Left lung (tissue), 10 donors: ENCODE data around the gene PPFIA3. TPM values are rescaled to one million over a fixed set of nuclear protein-coding genes. Genes with fewer than 3 reads are reported as not detected.

Experiments used
- ATAC-seq: fragments of 200-7000 bp; cut with Tn5 transposase; one replicate; pipeline ENCODE4 v1.9.1; 2020; ENCODE audit warnings: moderate library complexity
- DNase-seq, 4 donors: peaks; one replicate each; pipeline ENCODE4 v3.0.0-alpha.2; 2013 to 2020
- H3K27ac ChIP-seq, 2 donors: fragments of 200-600 bp; sonication (generic) in 1 of 2; one replicate each; pipeline versions ENCODE4 v1.5.0 to v1.8.0; 2020 to 2021
- H3K27me3 ChIP-seq, 2 donors: fragments of 200-600 bp; sonication (generic) in 1 of 2; one replicate each; pipeline versions ENCODE4 v1.5.0 to v1.8.0; 2020 to 2021
- H3K36me3 ChIP-seq, 2 donors: fragments of 200-600 bp; sonication (generic) in 1 of 2; one replicate each; pipeline versions ENCODE4 v1.5.0 to v1.8.0; 2020 to 2021
- H3K4me1 ChIP-seq, 2 donors: fragments of 200-600 bp; one replicate each; pipeline ENCODE4 v1.8.0; 2021
- H3K4me3 ChIP-seq, 2 donors: fragments of 200-600 bp; sonication (generic) in 1 of 2; one replicate each; pipeline versions ENCODE4 v1.5.0 to v1.8.0; 2020 to 2021; ENCODE audit warnings: mild to moderate bottlenecking in 1 of 2
- H3K9me3 ChIP-seq, 2 donors: fragments of 200-600 bp; sonication (generic) in 1 of 2; one replicate each; pipeline versions ENCODE4 v1.5.0 to v1.8.0; 2020 to 2021
- intact Hi-C, 2 donors: fragments of 100-400 bp; cut with DNase I; formaldehyde crosslinking; loops; one replicate each; pipeline versions ENCODE4 v1.11.2 to v1.14.2; 2022
- polyA plus RNA-seq, 6 donors: library from polyadenylated mRNA; unstranded; fragments of 120-200 nt; gene quantifications; one replicate each; pipeline ENCODE4 v1.2.1, GENCODE V29; 2013; ENCODE audit not compliant: insufficient read length in 6 of 6
- total RNA-seq, 2 donors: library from RNA; stranded (reverse); fragmentation: NEBNext Ultra II Directional; extraction: Animal tissue kit (Norgen Biotek cat#: 25700); gene quantifications; one replicate each; pipeline ENCODE4 v1.2.1, GENCODE V29; 2021
- TF ChIP-seq, protein P1 (sequence below), 2 donors: fragments of 200-600 bp; sonication (generic) in 1 of 2; IDR thresholded peaks; one replicate each; pipeline versions ENCODE4 v1.5.0 to v1.8.0; 2021; ENCODE audit warnings: antibody characterized with exemption in 2 of 2
- donor health status: DM: no; HTN: yes; CAD: no.
- donor health status: DM: no; HTN: no; CAD: no.

The PPFIA3 gene
- total and polyA plus RNA-seq, 8 donors: 5.9 to 9.9 (median 7.6) TPM

- intact Hi-C loops: no loop called here
- DNase-seq (peak; percentile 99 to 100 (median 99)), ATAC-seq (peak; percentile 99)
- TF ChIP-seq, protein P1, sequence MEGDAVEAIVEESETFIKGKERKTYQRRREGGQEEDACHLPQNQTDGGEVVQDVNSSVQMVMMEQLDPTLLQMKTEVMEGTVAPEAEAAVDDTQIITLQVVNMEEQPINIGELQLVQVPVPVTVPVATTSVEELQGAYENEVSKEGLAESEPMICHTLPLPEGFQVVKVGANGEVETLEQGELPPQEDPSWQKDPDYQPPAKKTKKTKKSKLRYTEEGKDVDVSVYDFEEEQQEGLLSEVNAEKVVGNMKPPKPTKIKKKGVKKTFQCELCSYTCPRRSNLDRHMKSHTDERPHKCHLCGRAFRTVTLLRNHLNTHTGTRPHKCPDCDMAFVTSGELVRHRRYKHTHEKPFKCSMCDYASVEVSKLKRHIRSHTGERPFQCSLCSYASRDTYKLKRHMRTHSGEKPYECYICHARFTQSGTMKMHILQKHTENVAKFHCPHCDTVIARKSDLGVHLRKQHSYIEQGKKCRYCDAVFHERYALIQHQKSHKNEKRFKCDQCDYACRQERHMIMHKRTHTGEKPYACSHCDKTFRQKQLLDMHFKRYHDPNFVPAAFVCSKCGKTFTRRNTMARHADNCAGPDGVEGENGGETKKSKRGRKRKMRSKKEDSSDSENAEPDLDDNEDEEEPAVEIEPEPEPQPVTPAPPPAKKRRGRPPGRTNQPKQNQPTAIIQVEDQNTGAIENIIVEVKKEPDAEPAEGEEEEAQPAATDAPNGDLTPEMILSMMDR (IDR thresholded peaks at IDR 0.05): peak in 1 of 2 donors; percentile 7
- Histone ChIP-seq H3K9me3 (no peaks in the 10 kb centered on the region), H3K36me3 (peaks cover 2 to 33% of the 10 kb centered on the region in 2 donors), H3K27me3 (no peaks in the 10 kb centered on the region), H3K4me1 (peaks cover 12 to 35% of the 10 kb centered on the region in 2 donors), H3K27ac (peak within 1 kb of the TSS; percentile 69 to 86), H3K4me3 (peak within 1 kb of the TSS; percentile 90 to 99)
These were observed 34.1 kb upstream of the PPFIA3 start, which contains the start of gene SNRNP70 for GRCh38 chr19:49085020-49085867. Gene SNRNP70 (plus strand): TSS chr19:49085451. CDS start chr19:49086415, 964 bp downstream.

GRCh38 chr19:49085868-49086232 is 33.5 kb upstream of the PPFIA3 start:
- Histone ChIP-seq H3K4me1 (peaks cover 12 to 35% of the 10 kb centered on the region in 2 donors), H3K36me3 (peaks cover 6 to 40% of the 10 kb centered on the region in 2 donors), H3K27ac (peak overlapping the region; percentile 69 to 86), H3K4me3 (peak overlapping the region; percentile 90 to 99), H3K9me3 (no peaks in the 10 kb centered on the region), H3K27me3 (no peaks in the 10 kb centered on the region)
- ATAC-seq (no peak), DNase-seq (no peak)
- TF ChIP-seq, protein P1 (IDR thresholded peaks at IDR 0.05): no peak
- intact Hi-C loops: no loop called here

DNA sequence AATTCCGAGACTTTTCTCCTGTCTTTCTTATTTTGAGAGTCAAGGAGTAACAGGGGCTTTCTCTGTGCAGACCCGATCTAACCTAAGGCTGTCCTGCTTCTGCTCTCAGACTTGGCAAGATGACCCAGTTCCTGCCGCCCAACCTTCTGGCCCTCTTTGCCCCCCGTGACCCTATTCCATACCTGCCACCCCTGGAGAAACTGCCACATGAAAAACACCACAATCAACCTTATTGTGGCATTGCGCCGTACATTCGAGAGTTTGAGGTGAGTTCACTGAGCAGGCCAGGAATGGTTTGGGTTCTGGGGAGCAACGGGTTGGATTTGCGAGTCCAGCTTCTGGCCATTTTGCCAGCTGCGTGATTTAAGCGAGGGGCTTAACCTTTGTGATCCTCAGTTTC is 33.0 kb upstream of the PPFIA3 start:
- H3K36me3 ChIP-seq: peaks cover 6 to 44% of the 10 kb centered on the region in 2 donors
- no peak overlapping the region for H3K27ac ChIP-seq
- H3K27me3 ChIP-seq: no peaks in the 10 kb centered on the region
- ATAC-seq: no peak
- peak overlapping the region; percentile 90 to 99 for H3K4me3 ChIP-seq
- intact Hi-C loops: no loop called here
- no peak for DNase-seq
- no peaks in the 10 kb centered on the region for H3K9me3 ChIP-seq
- TF ChIP-seq, protein P1 (IDR thresholded peaks at IDR 0.05): no peak
- peaks cover 12 to 35% of the 10 kb centered on the region in 2 donors for H3K4me1 ChIP-seq

- peaks cover 6 to 96% of the 10 kb centered on the region in 2 donors for H3K36me3 ChIP-seq
- peaks cover 6 to 28% of the 10 kb centered on the region in 2 donors for H3K4me1 ChIP-seq
- DNase-seq: no peak
- H3K27me3 ChIP-seq: no peaks in the 10 kb centered on the region
- TF ChIP-seq, protein P1 (IDR thresholded peaks at IDR 0.05): no peak
- no peak overlapping the region for H3K27ac ChIP-seq
- no peak for ATAC-seq
- no peak overlapping the region for H3K4me3 ChIP-seq
- intact Hi-C loops: no loop called here
- H3K9me3 ChIP-seq: no peaks in the 10 kb centered on the region
These were observed 27.8 kb upstream of the PPFIA3 start for GRCh38 chr19:49091391-49092038.

DNA sequence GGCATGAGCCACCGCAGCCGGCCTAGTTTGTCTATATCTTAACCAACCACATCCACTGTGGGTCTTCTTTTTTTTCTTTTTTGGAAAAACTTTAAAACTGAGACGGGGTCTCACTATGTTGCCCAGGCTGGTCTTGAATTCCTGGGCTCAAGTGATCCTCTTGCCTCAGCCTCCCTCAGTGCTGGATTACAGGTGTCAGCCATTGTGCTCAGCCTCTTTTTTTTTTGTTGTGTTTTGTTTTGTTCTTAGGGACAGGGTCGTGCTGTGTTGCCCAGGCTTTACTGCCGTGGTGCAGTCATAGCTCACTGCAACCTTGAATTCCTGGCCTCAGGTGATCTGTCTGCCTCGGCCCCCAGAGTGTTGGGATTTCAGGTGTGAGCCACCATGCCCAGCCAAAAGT is 26.7 kb upstream of the PPFIA3 start:
- intact Hi-C loops: no loop called here
- H3K9me3 ChIP-seq: no peaks in the 10 kb centered on the region
- peaks cover 6 to 100% of the 10 kb centered on the region in 2 donors for H3K36me3 ChIP-seq
- peaks cover 0 to 16% of the 10 kb centered on the region in 2 donors for H3K4me1 ChIP-seq
- ATAC-seq (no peak), DNase-seq (no peak)
- TF ChIP-seq, protein P1 (IDR thresholded peaks at IDR 0.05): no peak
- H3K27me3 ChIP-seq: no peaks in the 10 kb centered on the region
- H3K27ac ChIP-seq: no peak overlapping the region
- H3K4me3 ChIP-seq: no peak overlapping the region
